GM12878 (cell line): ENCODE measurements around the gene MEGF11. TPM values are rescaled to one million over a fixed set of nuclear protein-coding genes. Genes with fewer than 3 reads are reported as not detected.

ENCODE experiments used
- ATAC-seq: fragments of 200-7000 bp; cut with Tn5 transposase; 3 replicates; pipeline ENCODE4 v1.9.1; 2020; ENCODE audit warnings: mild to moderate bottlenecking, moderate library complexity
- BruUV-seq: library from RNA; stranded (reverse); fragments of 400-500 nt; replicated peaks from 2 replicates; lab custom pipeline; 2021; lab: Mats Ljungman, UMichigan
- CTCF ChIA-PET: fragments of 300-600 bp; sonication (Branson Sonifier 250); formaldehyde crosslinking; extraction: SDS; loops from one replicate; lab custom pipeline; 2021; ENCODE audit warnings: inconsistent platforms; lab: Yijun Ruan, JAX
- POLR2A ChIA-PET: fragments of 350-600 bp; formaldehyde crosslinking; extraction: SDS; loops from one replicate; lab custom pipeline; 2021; ENCODE audit warnings: inconsistent platforms; lab: Charles Lee
- RAD21 ChIA-PET: fragments of 300-600 bp; sonication (Branson Sonifier 250); formaldehyde crosslinking; loops from one replicate; lab custom pipeline; 2023; ENCODE audit warnings: antibody characterized with exemption; ENCODE audit not compliant: unreplicated experiment; lab: Charles Lee
- SMC1A ChIA-PET: fragments of 300-600 bp; sonication (Branson Sonifier 250); formaldehyde crosslinking; loops from one replicate; lab custom pipeline; 2023; ENCODE audit not compliant: unreplicated experiment, uncharacterized antibody; lab: Charles Lee
- DNase-seq: peaks from one replicate; pipeline ENCODE4 v3.0.0-alpha.2; 2011; ENCODE audit warnings: low read depth, low spot score
- FAIRE-seq: peaks from 3 replicates; lab custom pipeline; 2011; peaks lifted over from hg19 to GRCh38; lab: Jason Lieb, UNC
- H2AFZ ChIP-seq: 2 replicates; pipeline ENCODE4 v1.6.0; 2011; ENCODE audit warnings: low read depth, low read length, control low read depth; ENCODE audit not compliant: control insufficient read depth
- H3K27ac ChIP-seq: 2 replicates; pipeline ENCODE4 v1.5.1; 2011; ENCODE audit warnings: control low read depth; ENCODE audit not compliant: control insufficient read depth, insufficient read depth
- H3K27me3 ChIP-seq, 2 experiments: replicated peaks in 1 of 2; 2 replicates each; pipeline versions ENCODE4 v1.6.0 to v1.6.1; 2011; ENCODE audit warnings: low read length in 1 of 2; ENCODE audit not compliant: control insufficient read depth in 2 of 2, insufficient read depth in 2 of 2
- H3K36me3 ChIP-seq, 2 experiments: 2 replicates each; pipeline ENCODE4 v1.5.1; 2011; ENCODE audit warnings: low read length in 1 of 2; ENCODE audit not compliant: control insufficient read depth in 2 of 2, insufficient read depth in 2 of 2
- H3K4me1 ChIP-seq: 2 replicates; pipeline ENCODE4 v1.6.1; 2011; ENCODE audit warnings: mild to moderate bottlenecking, low read length, moderate library complexity, mixed read lengths; ENCODE audit not compliant: control insufficient read depth, insufficient read depth
- H3K4me2 ChIP-seq: 2 replicates; pipeline ENCODE4 v1.6.0; 2011; ENCODE audit warnings: control low read depth; ENCODE audit not compliant: control insufficient read depth, insufficient read depth
- H3K4me3 ChIP-seq: fragments of 200-600 bp; sonication (generic); 2 replicates; pipeline ENCODE4 v1.5.1; 2016
- H3K79me2 ChIP-seq: 2 replicates; pipeline ENCODE4 v1.6.0; 2011; ENCODE audit warnings: low read length; ENCODE audit not compliant: control insufficient read depth, insufficient read depth
- H3K9ac ChIP-seq: 2 replicates; pipeline ENCODE4 v1.8.0; 2011; ENCODE audit warnings: low read length, control low read depth, mixed read lengths; ENCODE audit not compliant: control insufficient read depth, insufficient read depth
- H3K9me3 ChIP-seq: replicated peaks from 3 replicates; pipeline ENCODE4 v1.5.1; 2011; ENCODE audit warnings: mild to moderate bottlenecking, low read length; ENCODE audit not compliant: control insufficient read depth, insufficient read depth
- H4K20me1 ChIP-seq: 2 replicates; pipeline ENCODE4 v1.6.0; 2011; ENCODE audit not compliant: control insufficient read depth, insufficient read depth
- ATF2 ChIP-seq: IDR thresholded peaks from 2 replicates; pipeline ENCODE4 v1.6.1; 2012; ENCODE audit warnings: low read length, inconsistent platforms
- LARP7 ChIP-seq: fragments of 450-650 bp; IDR thresholded peaks from 2 replicates; pipeline ENCODE4 v1.6.1; 2017; ENCODE audit warnings: mild to moderate bottlenecking
- RB1 ChIP-seq: fragments of 450-650 bp; formaldehyde crosslinking; IDR thresholded peaks from 2 replicates; pipeline ENCODE4 v1.6.1; 2017; ENCODE audit warnings: mild to moderate bottlenecking, borderline replicate concordance
- USF2 ChIP-seq: IDR thresholded peaks from 2 replicates; pipeline ENCODE4 v1.6.1; 2011; ENCODE audit warnings: low read depth, low read length, improper control_type of control experiment, borderline replicate concordance
- WRNIP1 ChIP-seq: IDR thresholded peaks from 2 replicates; pipeline ENCODE4 v1.6.1; 2011; ENCODE audit warnings: low read depth, low read length, improper control_type of control experiment, borderline replicate concordance
- ZNF384 ChIP-seq: IDR thresholded peaks from 2 replicates; pipeline ENCODE4 v1.6.1; 2012; ENCODE audit warnings: low read depth, mild to moderate bottlenecking, low read length, improper control_type of control experiment, borderline replicate concordance
- ZSCAN29 ChIP-seq: fragments of 450-650 bp; IDR thresholded peaks from 2 replicates; pipeline ENCODE4 v1.6.1; 2017; ENCODE audit warnings: mild to moderate bottlenecking, moderate library complexity
- in situ Hi-C: fragments of 300-500 bp; cut with MboI; formaldehyde crosslinking; loops from 9 replicates; pipeline ENCODE4 v1.14.3; 2018; ENCODE audit warnings: mixed read lengths
- intact Hi-C: fragments of 100-400 bp; cut with micrococcal nuclease; formaldehyde crosslinking; loops from one replicate; pipeline ENCODE4 v1.14.2; 2022; ENCODE audit not compliant: unreplicated experiment
- polyA plus RNA-seq, 11 experiments: library from polyadenylated mRNA; depleted of rRNA in 4 of 11; unstranded in 6 of 11; stranded (reverse) in 5 of 11; fragments of >200 nt; fragmentation: Nextera tagmentation in 4 of 11; fragmentation: Illumina TruSeq in 1 of 11; extraction: Ambion mirVana in 4 of 11; extraction: Trizol in 1 of 11; gene quantifications; 1 replicate in 1 of 11; 2 replicates in 10 of 11; pipeline versions ENCODE4 v1.2.1 to v1.2.3, GENCODE V29; 2011 to 2016; ENCODE audit warnings: inconsistent platforms in 2 of 11, missing spikeins in 2 of 11, low read depth in 1 of 11
- total RNA-seq, 4 experiments: library from RNA; depleted of rRNA in 3 of 4; stranded (reverse); fragments of >200 nt in 3 of 4; fragmentation: Illumina TruSeq in 1 of 4; extraction: Trizol in 1 of 4; gene quantifications; 2 replicates each; pipeline versions ENCODE4 v1.2.1 to v1.2.3, GENCODE V29; 2013 to 2021
- TF ChIP-seq, protein P1 (sequence below): fragments of 450-650 bp; IDR thresholded peaks from 2 replicates; pipeline ENCODE4 v1.6.1; 2016; ENCODE audit warnings: mild to moderate bottlenecking, moderate library complexity, borderline replicate concordance
- TF ChIP-seq, protein P2 (sequence below): fragments of 450-650 bp; IDR thresholded peaks from 2 replicates; pipeline ENCODE4 v1.6.1; 2016; ENCODE audit warnings: mild to moderate bottlenecking
- TF ChIP-seq, protein P3 (sequence below): fragments of 450-650 bp; formaldehyde crosslinking; IDR thresholded peaks from 2 replicates; pipeline ENCODE4 v1.4.0; 2022; ENCODE audit warnings: mild to moderate bottlenecking, moderate library complexity

Gene MEGF11
- total and polyA plus RNA-seq, 10 of the 15 experiments (the other 5 are each of a cell fraction or from before 2014, with no cell fraction given) = 0.03 to 1.7 (median 0.49) TPM

GRCh38 chr15:66276546-66276945 is 23.0 kb upstream of the MEGF11 start (continued):
- TF ChIP-seq, protein P1, sequence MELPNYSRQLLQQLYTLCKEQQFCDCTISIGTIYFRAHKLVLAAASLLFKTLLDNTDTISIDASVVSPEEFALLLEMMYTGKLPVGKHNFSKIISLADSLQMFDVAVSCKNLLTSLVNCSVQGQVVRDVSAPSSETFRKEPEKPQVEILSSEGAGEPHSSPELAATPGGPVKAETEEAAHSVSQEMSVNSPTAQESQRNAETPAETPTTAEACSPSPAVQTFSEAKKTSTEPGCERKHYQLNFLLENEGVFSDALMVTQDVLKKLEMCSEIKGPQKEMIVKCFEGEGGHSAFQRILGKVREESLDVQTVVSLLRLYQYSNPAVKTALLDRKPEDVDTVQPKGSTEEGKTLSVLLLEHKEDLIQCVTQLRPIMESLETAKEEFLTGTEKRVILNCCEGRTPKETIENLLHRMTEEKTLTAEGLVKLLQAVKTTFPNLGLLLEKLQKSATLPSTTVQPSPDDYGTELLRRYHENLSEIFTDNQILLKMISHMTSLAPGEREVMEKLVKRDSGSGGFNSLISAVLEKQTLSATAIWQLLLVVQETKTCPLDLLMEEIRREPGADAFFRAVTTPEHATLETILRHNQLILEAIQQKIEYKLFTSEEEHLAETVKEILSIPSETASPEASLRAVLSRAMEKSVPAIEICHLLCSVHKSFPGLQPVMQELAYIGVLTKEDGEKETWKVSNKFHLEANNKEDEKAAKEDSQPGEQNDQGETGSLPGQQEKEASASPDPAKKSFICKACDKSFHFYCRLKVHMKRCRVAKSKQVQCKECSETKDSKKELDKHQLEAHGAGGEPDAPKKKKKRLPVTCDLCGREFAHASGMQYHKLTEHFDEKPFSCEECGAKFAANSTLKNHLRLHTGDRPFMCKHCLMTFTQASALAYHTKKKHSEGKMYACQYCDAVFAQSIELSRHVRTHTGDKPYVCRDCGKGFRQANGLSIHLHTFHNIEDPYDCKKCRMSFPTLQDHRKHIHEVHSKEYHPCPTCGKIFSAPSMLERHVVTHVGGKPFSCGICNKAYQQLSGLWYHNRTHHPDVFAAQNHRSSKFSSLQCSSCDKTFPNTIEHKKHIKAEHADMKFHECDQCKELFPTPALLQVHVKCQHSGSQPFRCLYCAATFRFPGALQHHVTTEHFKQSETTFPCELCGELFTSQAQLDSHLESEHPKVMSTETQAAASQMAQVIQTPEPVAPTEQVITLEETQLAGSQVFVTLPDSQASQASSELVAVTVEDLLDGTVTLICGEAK = no peak
- no peak for TF ChIP-seq ZSCAN29
- no peak for TF ChIP-seq USF2
- TF ChIP-seq, protein P2, sequence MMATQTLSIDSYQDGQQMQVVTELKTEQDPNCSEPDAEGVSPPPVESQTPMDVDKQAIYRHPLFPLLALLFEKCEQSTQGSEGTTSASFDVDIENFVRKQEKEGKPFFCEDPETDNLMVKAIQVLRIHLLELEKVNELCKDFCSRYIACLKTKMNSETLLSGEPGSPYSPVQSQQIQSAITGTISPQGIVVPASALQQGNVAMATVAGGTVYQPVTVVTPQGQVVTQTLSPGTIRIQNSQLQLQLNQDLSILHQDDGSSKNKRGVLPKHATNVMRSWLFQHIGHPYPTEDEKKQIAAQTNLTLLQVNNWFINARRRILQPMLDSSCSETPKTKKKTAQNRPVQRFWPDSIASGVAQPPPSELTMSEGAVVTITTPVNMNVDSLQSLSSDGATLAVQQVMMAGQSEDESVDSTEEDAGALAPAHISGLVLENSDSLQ = no peak
- TF ChIP-seq, all 136 proteins: peak for 0

- in situ Hi-C loops = no loop called here
- ChIA-PET CTCF (interaction anchor here (0.6 kb wide), 1 partner anchor 871 kb away, joined by 3 read pairs; no protein-coding TSS in a partner anchor), POLR2A (no interaction called here), RAD21 (interaction anchor here (0.7 kb wide), 1 partner anchor 9 kb away, joined by 4 read pairs; no protein-coding TSS in a partner anchor), SMC1A (interaction anchor here (1.1 kb wide), 1 partner anchor 716 kb away, joined by 4 read pairs; no protein-coding TSS in a partner anchor)
- H3K27me3 ChIP-seq = no peaks in the 10 kb centered on the region; a peak in 1 of 4 replicates
- no peak overlapping the region for H3K4me3 ChIP-seq
- no peaks in the 10 kb centered on the region for H4K20me1 ChIP-seq
- H3K9ac ChIP-seq = no peak overlapping the region
- no peak overlapping the region for H3K27ac ChIP-seq
- DNase-seq = no peak
- H3K4me1 ChIP-seq = no peaks in the 10 kb centered on the region
- ATAC-seq = no peak
- H3K9me3 ChIP-seq = no peaks in the 10 kb centered on the region
- intact Hi-C loops = no loop called here
- BruUV-seq = no TSS peak
- H3K4me2 ChIP-seq = no peak overlapping the region
- no peak for FAIRE-seq
- no peaks in the 10 kb centered on the region for H3K79me2 ChIP-seq
- no peak overlapping the region for H2AFZ ChIP-seq
- H3K36me3 ChIP-seq = no peaks in the 10 kb centered on the region
- no peak for TF ChIP-seq RB1
- TF ChIP-seq WRNIP1 = no peak
- TF ChIP-seq, protein P3, sequence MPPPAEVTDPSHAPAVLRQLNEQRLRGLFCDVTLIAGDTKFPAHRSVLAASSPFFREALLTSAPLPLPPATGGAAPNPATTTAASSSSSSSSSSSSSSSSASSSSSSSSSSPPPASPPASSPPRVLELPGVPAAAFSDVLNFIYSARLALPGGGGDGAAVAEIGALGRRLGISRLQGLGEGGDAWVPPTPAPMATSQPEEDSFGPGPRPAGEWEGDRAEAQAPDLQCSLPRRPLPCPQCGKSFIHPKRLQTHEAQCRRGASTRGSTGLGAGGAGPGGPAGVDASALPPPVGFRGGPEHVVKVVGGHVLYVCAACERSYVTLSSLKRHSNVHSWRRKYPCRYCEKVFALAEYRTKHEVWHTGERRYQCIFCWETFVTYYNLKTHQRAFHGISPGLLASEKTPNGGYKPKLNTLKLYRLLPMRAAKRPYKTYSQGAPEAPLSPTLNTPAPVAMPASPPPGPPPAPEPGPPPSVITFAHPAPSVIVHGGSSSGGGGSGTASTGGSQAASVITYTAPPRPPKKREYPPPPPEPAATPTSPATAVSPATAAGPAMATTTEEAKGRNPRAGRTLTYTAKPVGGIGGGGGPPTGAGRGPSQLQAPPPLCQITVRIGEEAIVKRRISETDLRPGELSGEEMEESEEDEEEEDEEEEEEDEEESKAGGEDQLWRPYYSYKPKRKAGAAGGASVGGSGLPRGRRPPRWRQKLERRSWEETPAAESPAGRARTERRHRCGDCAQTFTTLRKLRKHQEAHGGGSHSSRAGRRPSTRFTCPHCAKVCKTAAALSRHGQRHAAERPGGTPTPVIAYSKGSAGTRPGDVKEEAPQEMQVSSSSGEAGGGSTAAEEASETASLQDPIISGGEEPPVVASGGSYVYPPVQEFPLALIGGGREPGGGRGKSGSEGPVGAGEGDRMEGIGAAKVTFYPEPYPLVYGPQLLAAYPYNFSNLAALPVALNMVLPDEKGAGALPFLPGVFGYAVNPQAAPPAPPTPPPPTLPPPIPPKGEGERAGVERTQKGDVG = no peak
- TF ChIP-seq ATF2 = no peak
- no peak for TF ChIP-seq ZNF384
- TF ChIP-seq LARP7 = no peak
Measured at GRCh38 chr15:66275352-66275751, 21.8 kb upstream of the MEGF11 start.
